Memory B cell (primary cell): Measurements from ENCODE around the gene CNGA2.

Source experiments
- ATAC-seq: fragments of 150-1000 bp; cut with Tn5 transposase; 2 replicates; pipeline ENCODE4 v1.10.0; 2021; ENCODE audit warnings: low read depth, mild to moderate bottlenecking, moderate library complexity
- DNase-seq, 2 donors: peaks; one replicate each; pipeline ENCODE4 v3.0.0; 2022; ENCODE audit warnings: low spot score in 2 of 2
- H3K27ac Mint-ChIP-seq: one replicate; pipeline ENCODE4 v1.8.0; 2022; ENCODE audit warnings: mild to moderate bottlenecking, moderate library complexity, mixed read lengths
- H3K27me3 Mint-ChIP-seq: one replicate; pipeline ENCODE4 v1.8.0; 2022; ENCODE audit warnings: mixed read lengths
- H3K36me3 Mint-ChIP-seq: one replicate; pipeline ENCODE4 v1.8.0; 2022; ENCODE audit warnings: mild to moderate bottlenecking, mixed read lengths
- H3K4me1 Mint-ChIP-seq: one replicate; pipeline ENCODE4 v1.8.0; 2022; ENCODE audit warnings: mixed read lengths
- H3K4me3 Mint-ChIP-seq: one replicate; pipeline ENCODE4 v1.8.0; 2022; ENCODE audit warnings: mild to moderate bottlenecking, moderate library complexity, mixed read lengths
- H3K9me3 Mint-ChIP-seq: one replicate; pipeline ENCODE4 v1.8.0; 2022; ENCODE audit warnings: mixed read lengths

The CNGA2 gene

DNA sequence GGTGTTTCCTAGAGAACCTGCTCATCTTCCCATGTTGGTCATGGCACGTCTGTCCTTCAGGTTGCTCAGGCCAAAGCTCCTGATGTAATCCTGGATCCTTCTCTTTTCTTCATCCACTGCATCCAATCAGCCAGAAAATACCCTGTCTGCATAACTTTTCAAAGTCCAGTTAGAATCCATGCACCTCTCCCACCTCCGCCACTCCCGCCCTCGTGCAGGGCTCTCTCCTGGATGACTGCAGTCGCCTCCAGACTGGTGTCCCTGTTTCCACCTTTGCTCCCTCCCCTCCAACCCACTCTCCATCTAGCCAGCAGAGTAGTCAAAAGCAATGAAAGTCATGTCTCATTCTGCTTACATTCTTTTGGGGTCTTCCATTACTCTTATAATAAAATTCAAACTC lies 16.0 kb downstream of the CNGA2 start:
- H3K27ac Mint-ChIP-seq = no peak overlapping the region
- ATAC-seq = no peak
- H3K4me1 Mint-ChIP-seq = no peaks in the 10 kb centered on the region

DNA sequence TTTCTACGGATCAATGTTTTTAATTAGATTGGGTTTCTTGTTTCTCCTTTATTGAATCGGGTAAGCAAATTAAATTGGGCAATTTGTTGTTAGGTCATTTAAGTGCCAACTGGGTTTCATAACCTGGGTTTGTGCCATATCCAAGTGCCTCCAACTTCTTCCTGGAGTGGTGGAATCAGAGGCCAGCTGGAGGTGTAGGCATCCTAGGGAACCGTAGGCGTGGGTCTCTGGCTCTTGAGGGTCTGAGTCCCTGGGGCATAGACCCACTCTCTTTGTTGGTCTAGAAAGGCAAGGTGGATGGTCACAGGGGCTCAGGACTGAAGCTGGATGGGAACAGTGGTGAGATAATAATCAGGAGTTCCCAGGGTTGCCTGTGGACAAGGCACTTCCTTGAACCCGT lies 18.3 kb downstream of the CNGA2 start:
- H3K4me1 Mint-ChIP-seq = no peaks in the 10 kb centered on the region
- H3K4me3 Mint-ChIP-seq = no peak overlapping the region
- H3K27me3 Mint-ChIP-seq = peaks cover 9% of the 10 kb centered on the region
- ATAC-seq = no peak
- no peaks in the 10 kb centered on the region for H3K36me3 Mint-ChIP-seq
- no peaks in the 10 kb centered on the region for H3K9me3 Mint-ChIP-seq
- no peak overlapping the region for H3K27ac Mint-ChIP-seq
- no peak for DNase-seq

More for the DNA sequence above, 16.0 kb downstream of the CNGA2 start:
- Mint-ChIP-seq H3K9me3 (no peaks in the 10 kb centered on the region), H3K4me3 (no peak overlapping the region), H3K36me3 (no peaks in the 10 kb centered on the region), H3K27me3 (peaks cover 6% of the 10 kb centered on the region)
- no peak for DNase-seq

DNA sequence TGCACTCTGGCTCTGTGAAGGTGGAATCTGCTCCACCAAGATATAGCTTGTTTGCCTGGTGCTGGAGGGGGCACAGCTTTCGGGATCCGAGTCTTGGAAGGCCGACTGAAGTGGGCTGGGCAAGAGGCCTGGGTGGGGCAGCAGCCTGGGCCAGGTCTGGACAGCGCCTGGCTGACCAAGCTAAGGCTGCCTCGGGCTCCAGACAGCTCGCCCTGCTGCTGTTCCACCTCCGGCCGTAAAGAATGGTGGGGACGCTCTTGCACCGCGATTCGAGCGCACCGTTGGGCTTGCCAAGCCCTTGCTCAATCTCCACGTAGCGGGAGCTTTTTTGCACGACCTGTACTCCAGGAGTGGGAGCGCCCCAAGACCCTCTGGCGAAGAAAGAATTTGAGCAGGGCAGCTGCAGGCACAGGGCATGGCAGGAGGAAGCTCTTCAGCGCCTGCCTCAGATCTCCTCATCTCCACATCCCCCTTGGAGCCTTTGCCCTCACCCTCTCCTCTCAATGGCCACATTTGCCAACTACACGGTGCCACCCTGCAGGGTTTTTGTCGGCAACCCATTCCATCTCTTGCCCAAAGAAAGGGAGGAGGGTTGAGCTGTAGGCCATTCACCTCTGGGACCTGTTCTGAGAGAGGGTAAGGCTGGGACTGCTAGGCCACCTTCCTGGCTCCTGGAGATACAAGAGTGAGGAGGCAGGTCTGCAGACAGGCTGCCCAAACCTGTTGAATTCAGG lies 18.9 kb downstream of the CNGA2 start:
- Mint-ChIP-seq H3K36me3 (no peaks in the 10 kb centered on the region), H3K27me3 (peaks cover 9% of the 10 kb centered on the region), H3K27ac (no peak overlapping the region), H3K9me3 (no peaks in the 10 kb centered on the region), H3K4me3 (no peak overlapping the region), H3K4me1 (no peaks in the 10 kb centered on the region)
- DNase-seq (no peak), ATAC-seq (no peak)

DNA sequence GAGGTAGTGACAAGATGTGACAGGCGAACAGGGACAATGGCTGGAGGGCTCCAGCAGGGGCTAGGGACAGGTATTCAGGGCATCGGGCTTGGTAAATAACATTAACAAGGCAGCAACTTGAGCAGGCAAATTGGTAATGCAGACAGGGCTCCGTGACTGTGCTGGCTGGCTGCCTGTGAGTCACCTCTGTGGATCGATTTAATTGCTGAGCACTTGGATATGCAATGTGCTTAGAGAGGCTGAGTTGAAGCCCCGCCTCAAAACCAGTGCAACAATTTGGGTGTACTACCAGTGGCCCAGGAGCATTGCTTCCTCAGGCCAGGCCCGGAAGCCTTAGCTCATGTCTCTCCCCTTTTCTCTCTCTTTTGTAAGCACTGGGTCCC lies 19.5 kb downstream of the CNGA2 start:
- ATAC-seq (no peak), DNase-seq (no peak)
- H3K36me3 Mint-ChIP-seq = no peaks in the 10 kb centered on the region
- no peaks in the 10 kb centered on the region for H3K9me3 Mint-ChIP-seq
- H3K4me3 Mint-ChIP-seq = no peak overlapping the region
- H3K4me1 Mint-ChIP-seq = no peaks in the 10 kb centered on the region
- no peak overlapping the region for H3K27ac Mint-ChIP-seq
- peaks cover 9% of the 10 kb centered on the region for H3K27me3 Mint-ChIP-seq

DNA sequence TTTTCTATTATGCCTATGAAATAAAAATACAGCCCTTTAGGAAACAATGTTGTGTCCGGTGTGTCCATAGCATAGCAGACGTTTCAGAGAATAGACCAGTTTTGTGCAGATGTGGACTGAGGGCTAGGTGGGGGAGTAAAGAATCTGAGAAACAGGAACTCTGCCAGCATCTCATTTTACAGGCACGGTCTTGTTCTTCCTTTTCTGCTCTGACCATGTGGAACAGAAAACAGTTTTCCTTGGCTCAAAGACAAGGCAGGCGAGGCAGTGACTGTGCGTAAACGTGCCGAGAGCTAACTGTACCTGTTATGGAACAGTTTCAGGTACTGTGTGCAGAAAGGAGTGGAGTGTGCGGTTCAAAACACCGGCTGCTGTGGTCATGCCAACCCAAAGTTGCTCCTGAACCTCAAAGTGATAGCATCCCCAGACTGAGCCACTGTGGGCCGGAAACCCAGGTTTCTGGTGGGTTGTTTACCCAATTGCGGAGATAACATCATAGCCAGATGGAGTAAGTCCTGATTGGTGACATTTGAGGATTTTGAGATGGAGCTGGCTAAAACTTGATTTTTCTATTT lies 20.2 kb downstream of the CNGA2 start:
- no peak for DNase-seq
- Mint-ChIP-seq H3K9me3 (no peaks in the 10 kb centered on the region), H3K36me3 (no peaks in the 10 kb centered on the region), H3K4me1 (no peaks in the 10 kb centered on the region), H3K4me3 (no peak overlapping the region), H3K27me3 (peaks cover 9% of the 10 kb centered on the region), H3K27ac (no peak overlapping the region)
- ATAC-seq = no peak

DNA sequence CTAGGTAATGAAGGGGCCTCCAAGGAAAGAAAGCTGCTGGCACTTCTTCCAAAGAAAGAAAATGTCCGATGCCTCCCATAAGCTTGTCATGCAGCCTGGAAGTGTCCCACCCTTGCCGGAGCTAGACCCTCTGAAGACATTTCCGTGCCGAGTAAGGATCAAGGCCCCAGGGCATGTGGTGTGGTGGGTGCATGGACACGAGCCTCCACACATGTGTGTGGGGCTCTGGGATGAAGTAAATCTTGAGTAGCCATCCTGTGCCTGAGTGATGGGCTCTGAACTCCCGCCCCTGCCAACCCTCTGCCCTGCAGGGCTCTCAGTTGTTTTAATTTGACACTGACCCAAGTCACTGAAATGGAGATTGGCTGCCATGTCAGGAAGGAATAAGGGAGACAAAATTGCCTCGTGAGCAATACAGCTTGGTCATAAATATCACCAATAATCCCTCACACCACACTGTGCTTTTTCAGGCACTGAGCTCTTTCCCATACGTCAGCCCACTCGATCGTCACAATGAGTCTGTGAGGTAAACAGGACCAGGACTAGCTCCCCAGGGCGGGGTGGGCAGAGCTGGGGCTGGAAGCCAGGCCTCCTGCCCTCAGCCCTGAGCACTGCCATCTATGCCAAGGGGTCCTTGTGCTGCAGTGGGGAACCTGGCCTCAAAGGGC lies 24.6 kb downstream of the CNGA2 start:
- Mint-ChIP-seq H3K4me1 (no peaks in the 10 kb centered on the region), H3K27ac (no peak overlapping the region), H3K9me3 (no peaks in the 10 kb centered on the region), H3K36me3 (no peaks in the 10 kb centered on the region), H3K4me3 (no peak overlapping the region), H3K27me3 (peaks cover 4% of the 10 kb centered on the region)
- DNase-seq (no peak), ATAC-seq (no peak)

DNA sequence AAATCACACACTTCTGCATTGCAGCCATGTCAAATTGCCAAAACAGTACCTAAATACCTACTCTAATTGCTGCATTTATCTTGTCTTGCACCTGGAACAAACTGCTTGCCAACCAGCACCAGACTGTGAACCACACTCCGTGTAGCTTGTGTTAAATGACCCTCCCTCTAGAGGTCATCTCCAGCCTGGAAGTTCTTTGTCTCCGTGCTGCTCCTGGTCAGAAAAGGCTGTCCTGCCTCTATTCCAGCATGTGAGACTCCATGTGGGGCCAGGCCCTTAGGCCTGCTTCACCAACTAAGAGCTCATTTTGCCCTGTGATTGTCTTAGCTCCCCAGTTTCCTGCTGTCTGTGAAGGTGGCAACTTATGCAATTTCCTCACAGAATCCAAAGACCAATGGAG lies 28.3 kb downstream of the CNGA2 start:
- no peaks in the 10 kb centered on the region for H3K9me3 Mint-ChIP-seq
- H3K36me3 Mint-ChIP-seq = no peaks in the 10 kb centered on the region
- H3K27me3 Mint-ChIP-seq = peaks cover 7% of the 10 kb centered on the region
- DNase-seq = no peak
- H3K27ac Mint-ChIP-seq = no peak overlapping the region
- H3K4me1 Mint-ChIP-seq = no peaks in the 10 kb centered on the region
- no peak overlapping the region for H3K4me3 Mint-ChIP-seq
- no peak for ATAC-seq

DNA sequence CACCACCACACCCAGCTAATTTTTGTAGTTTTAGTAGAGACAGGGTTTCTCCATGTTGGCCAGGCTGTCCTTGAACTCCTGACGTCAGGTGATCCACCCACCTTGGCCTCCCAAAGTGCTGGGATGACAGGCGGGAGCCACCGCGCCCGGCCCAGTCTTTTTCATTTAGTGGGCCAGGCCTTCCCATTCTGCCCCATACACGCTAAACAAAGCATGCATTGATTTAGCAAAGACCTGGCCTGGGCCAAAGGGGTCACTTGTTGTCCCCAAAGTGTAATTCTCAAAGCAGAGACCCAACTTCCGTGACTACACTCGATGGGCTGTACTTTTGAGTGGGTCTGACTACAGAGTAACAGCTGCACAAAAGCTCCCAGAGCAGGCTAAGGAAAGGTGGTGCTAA lies 29.2 kb downstream of the CNGA2 start:
- Mint-ChIP-seq H3K36me3 (no peaks in the 10 kb centered on the region), H3K9me3 (no peaks in the 10 kb centered on the region), H3K27ac (no peak overlapping the region), H3K27me3 (peaks cover 7% of the 10 kb centered on the region), H3K4me3 (no peak overlapping the region), H3K4me1 (no peaks in the 10 kb centered on the region)
- DNase-seq (no peak), ATAC-seq (no peak)

DNA sequence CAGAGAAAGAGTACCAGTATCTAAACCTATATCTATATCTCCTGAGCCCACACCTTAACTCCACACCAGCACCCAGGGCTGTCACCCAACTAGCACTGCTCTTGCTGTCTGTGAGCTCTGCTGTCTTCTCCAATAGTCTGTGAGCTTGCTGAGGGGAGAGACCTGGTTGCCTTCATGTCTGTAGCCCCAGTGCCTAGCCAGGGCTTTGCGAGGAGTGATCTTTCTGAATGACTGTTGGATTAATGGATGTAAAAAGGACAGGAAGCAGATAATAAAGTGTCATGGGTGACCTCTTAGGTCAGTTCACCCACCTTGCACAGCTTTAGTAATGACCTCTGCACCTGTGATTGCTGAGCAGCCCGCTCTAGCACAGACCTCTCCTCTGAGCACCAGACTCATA lies 30.5 kb downstream of the CNGA2 start:
- DNase-seq (no peak), ATAC-seq (no peak)
- Mint-ChIP-seq H3K36me3 (no peaks in the 10 kb centered on the region), H3K4me3 (no peak overlapping the region), H3K27me3 (peaks cover 7% of the 10 kb centered on the region), H3K27ac (no peak overlapping the region), H3K9me3 (no peaks in the 10 kb centered on the region), H3K4me1 (no peaks in the 10 kb centered on the region)

DNA sequence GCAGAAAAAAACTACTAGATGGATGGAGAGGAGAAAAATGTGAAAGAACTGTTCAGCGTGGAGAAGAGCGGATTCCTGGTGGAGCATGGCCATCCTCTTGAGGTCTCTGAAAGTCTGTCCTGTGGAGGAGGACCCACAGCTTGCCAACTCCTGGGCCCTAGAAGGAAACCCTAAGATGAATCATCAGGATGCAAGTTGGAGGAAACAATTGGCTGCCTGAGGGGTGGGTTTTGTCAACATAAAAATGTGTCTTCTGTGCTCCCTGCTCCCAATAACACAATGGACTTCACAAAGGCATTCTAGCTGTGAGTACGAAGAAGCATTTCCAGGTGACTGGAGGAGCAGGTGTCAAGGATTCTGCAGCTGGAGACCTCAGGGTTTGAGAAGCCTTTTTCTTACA lies 37.2 kb downstream of the CNGA2 start:
- H3K27me3 Mint-ChIP-seq = peaks cover 3% of the 10 kb centered on the region
- DNase-seq (no peak), ATAC-seq (no peak)
- H3K27ac Mint-ChIP-seq = no peak overlapping the region
- no peaks in the 10 kb centered on the region for H3K9me3 Mint-ChIP-seq
- no peak overlapping the region for H3K4me3 Mint-ChIP-seq
- no peaks in the 10 kb centered on the region for H3K36me3 Mint-ChIP-seq
- no peaks in the 10 kb centered on the region for H3K4me1 Mint-ChIP-seq

DNA sequence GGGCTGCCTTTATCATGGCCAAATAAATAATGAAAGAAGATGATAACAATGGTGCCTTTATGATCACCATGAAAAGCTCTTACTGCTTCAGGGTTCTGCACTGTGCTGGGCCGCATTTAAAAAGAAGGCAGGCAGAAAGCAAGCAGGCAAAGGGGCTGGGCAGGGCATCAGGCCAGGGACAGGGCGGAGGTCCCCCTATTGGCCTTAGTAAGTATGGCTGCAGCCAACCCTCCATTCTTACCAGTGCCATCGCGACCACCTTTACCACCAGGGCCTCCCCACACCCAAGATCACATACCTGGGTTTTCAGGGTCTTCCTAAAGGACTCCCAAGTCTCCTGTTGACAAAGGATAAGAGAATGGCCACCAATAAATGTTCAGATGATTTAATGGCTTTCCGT lies 38.9 kb downstream of the CNGA2 start:
- H3K9me3 Mint-ChIP-seq = no peaks in the 10 kb centered on the region
- no peaks in the 10 kb centered on the region for H3K4me1 Mint-ChIP-seq
- ATAC-seq (no peak), DNase-seq (no peak)
- no peaks in the 10 kb centered on the region for H3K36me3 Mint-ChIP-seq
- no peak overlapping the region for H3K27ac Mint-ChIP-seq
- no peak overlapping the region for H3K4me3 Mint-ChIP-seq
- peaks cover 1% of the 10 kb centered on the region for H3K27me3 Mint-ChIP-seq

DNA sequence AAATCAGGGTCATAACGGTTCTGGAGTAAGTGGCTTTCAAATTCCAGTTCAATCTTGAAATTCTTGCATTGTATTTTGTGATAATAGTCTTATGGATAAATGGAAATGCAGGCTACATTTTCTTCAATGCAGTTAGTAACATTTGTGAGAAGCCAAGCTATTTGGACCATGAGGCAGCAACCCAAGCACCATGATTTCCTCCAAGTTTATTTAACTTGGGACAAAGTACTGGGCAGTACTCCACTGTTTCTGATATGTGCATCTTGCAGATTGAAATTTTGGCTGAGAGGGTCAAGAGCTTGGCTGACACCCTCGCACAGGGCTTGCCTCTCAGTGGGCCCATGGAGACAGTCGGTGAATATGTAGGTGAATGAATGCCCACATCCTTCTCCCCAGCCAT lies 39.9 kb downstream of the CNGA2 start:
- H3K27ac Mint-ChIP-seq = no peak overlapping the region
- H3K4me3 Mint-ChIP-seq = no peak overlapping the region
- no peaks in the 10 kb centered on the region for H3K4me1 Mint-ChIP-seq
- no peaks in the 10 kb centered on the region for H3K9me3 Mint-ChIP-seq
- H3K36me3 Mint-ChIP-seq = no peaks in the 10 kb centered on the region
- ATAC-seq (no peak), DNase-seq (no peak)
- H3K27me3 Mint-ChIP-seq = peaks cover 1% of the 10 kb centered on the region

DNA sequence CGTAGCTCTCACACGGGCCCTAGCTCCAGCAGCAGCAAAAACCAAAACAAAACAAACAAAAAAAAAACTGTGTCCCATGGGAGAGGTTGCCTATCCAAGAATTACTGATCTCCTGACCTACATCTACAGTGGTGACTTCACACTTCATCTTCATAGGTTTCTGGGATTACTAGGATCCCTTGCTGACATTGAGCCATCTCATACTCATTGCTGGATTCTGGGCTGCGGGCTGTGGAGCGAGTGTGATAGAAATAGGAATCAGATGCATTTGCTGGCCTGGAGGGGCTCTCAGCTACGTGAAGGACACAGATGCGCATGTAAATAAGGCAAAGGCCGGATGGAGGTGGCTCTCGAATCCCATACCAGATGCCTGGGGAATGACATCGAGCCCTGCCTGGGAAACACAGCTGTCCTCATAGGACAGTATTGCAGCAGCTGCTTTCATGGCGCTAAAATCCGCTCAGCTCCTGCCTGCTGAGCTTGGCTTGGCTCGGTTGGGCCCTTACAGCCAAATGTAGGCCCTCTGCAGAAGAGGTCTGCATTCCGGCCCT lies 41.7 kb downstream of the CNGA2 start:
- no peak for DNase-seq
- H3K27me3 Mint-ChIP-seq = peaks cover 1% of the 10 kb centered on the region
- H3K9me3 Mint-ChIP-seq = no peaks in the 10 kb centered on the region

DNA sequence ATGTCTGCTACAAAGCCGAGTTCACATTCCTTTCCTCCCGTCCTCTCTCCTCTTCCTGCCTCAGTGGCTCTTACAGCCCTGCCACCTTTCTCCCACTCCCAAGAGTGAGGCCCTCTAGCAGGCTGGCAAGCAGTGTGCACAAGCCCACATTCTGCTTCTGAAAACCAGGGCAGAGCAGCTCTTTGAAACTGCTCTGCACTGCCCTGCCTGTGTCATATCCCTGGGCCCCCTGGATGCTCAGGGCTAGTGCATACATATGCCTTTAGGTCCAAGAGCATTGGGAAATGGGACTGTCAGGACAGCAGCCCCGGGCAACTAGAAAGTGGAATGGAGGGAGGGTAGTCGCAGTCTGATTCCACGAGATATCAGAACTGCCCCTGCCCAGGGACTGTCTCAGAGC lies 42.4 kb downstream of the CNGA2 start:
- H3K36me3 Mint-ChIP-seq = no peaks in the 10 kb centered on the region
- H3K4me3 Mint-ChIP-seq = no peak overlapping the region
- no peak for DNase-seq
- no peaks in the 10 kb centered on the region for H3K4me1 Mint-ChIP-seq
- H3K27ac Mint-ChIP-seq = no peak overlapping the region
- ATAC-seq = no peak
- no peaks in the 10 kb centered on the region for H3K9me3 Mint-ChIP-seq
- H3K27me3 Mint-ChIP-seq = no peaks in the 10 kb centered on the region

More for the DNA sequence above, 41.7 kb downstream of the CNGA2 start:
- no peak for ATAC-seq
- Mint-ChIP-seq H3K27ac (no peak overlapping the region), H3K36me3 (no peaks in the 10 kb centered on the region), H3K4me1 (no peaks in the 10 kb centered on the region), H3K4me3 (no peak overlapping the region)
